Stimulated activated CD4-positive, alpha-beta T cell treated with anti-CD3 and anti-CD28 coated beads, Interleukin-1b, Interleukin-23, amount 100 ng/mL, for 1 hour (primary cell): ENCODE measurements around the gene RSBN1L.

ENCODE experiments used
- DNase-seq, 2 donors: peaks; one replicate each; pipeline ENCODE4 v3.0.0-alpha.2; 2020; ENCODE audit warnings: low read depth in 2 of 2

The RSBN1L gene

GRCh38 chr7:77806425-77806824 lies 110.2 kb downstream of the RSBN1L start:
- no peak for DNase-seq

GRCh38 chr7:77808517-77808916 lies 112.3 kb downstream of the RSBN1L start:
- no peak for DNase-seq

- no peak for DNase-seq
Observed at GRCh38 chr7:77811516-77812289, 115.4 kb downstream of the RSBN1L start.

GRCh38 chr7:77812290-77812685 lies 116.0 kb downstream of the RSBN1L start:
- no peak for DNase-seq

- DNase-seq = no peak
Observed at GRCh38 chr7:77813180-77813579, 116.9 kb downstream of the RSBN1L start.

GRCh38 chr7:77819021-77819420 lies 122.8 kb downstream of the RSBN1L start:
- no peak for DNase-seq

- no peak for DNase-seq
Observed at GRCh38 chr7:77820967-77821366, 124.7 kb downstream of the RSBN1L start.

GRCh38 chr7:77822269-77822668 lies 126.0 kb downstream of the RSBN1L start:
- DNase-seq = no peak

- no peak for DNase-seq
Observed at GRCh38 chr7:77823787-77824186, 127.5 kb downstream of the RSBN1L start.

- DNase-seq = no peak
Observed at GRCh38 chr7:77824636-77825035, 128.4 kb downstream of the RSBN1L start.

- DNase-seq = no peak
Observed at GRCh38 chr7:77825131-77825530, 128.9 kb downstream of the RSBN1L start.

GRCh38 chr7:77826300-77826699 lies 130.0 kb downstream of the RSBN1L start:
- no peak for DNase-seq

GRCh38 chr7:77827999-77828398 lies 131.7 kb downstream of the RSBN1L start:
- no peak for DNase-seq

- no peak for DNase-seq
Observed at GRCh38 chr7:77830649-77831355, 134.5 kb downstream of the RSBN1L start.

GRCh38 chr7:77831481-77831880 lies 135.2 kb downstream of the RSBN1L start:
- no peak for DNase-seq

- DNase-seq = no peak
Observed at GRCh38 chr7:77831953-77832352, 135.7 kb downstream of the RSBN1L start.
